Muscle layer of colon (tissue), 2 donors: ENCODE results near the gene KCNMB2.

ENCODE experiments used
- H3K27ac ChIP-seq: one replicate; pipeline ENCODE4 v1.7.0; 2013; ENCODE audit warnings: low read depth, mild to moderate bottlenecking, low read length, moderate library complexity
- H3K27me3 ChIP-seq, 2 donors: one replicate each; pipeline ENCODE4 v1.7.0; 2013; ENCODE audit warnings: low read length in 2 of 2, mild to moderate bottlenecking in 2 of 2; ENCODE audit not compliant: insufficient read depth in 2 of 2, control insufficient read depth in 1 of 2
- H3K36me3 ChIP-seq: one replicate; pipeline ENCODE4 v1.7.0; 2013; ENCODE audit warnings: mild to moderate bottlenecking, low read length; ENCODE audit not compliant: insufficient read depth
- H3K4me1 ChIP-seq: one replicate; pipeline ENCODE4 v1.7.0; 2013; ENCODE audit warnings: mild to moderate bottlenecking, low read length; ENCODE audit not compliant: insufficient read depth
- H3K4me3 ChIP-seq, 2 donors: one replicate each; pipeline ENCODE4 v1.7.0; 2013; ENCODE audit warnings: low read length in 2 of 2, low read depth in 1 of 2, mild to moderate bottlenecking in 1 of 2, moderate library complexity in 1 of 2
- H3K9ac ChIP-seq: one replicate; pipeline ENCODE4 v1.7.0; 2013; ENCODE audit warnings: low read length
- H3K9me3 ChIP-seq: one replicate; pipeline ENCODE4 v1.7.0; 2013; ENCODE audit warnings: mild to moderate bottlenecking, low read length
- donor health status: abdominal sarcoma.
- donor health status: Adenocarcinoma of cecum.

The KCNMB2 gene

DNA sequence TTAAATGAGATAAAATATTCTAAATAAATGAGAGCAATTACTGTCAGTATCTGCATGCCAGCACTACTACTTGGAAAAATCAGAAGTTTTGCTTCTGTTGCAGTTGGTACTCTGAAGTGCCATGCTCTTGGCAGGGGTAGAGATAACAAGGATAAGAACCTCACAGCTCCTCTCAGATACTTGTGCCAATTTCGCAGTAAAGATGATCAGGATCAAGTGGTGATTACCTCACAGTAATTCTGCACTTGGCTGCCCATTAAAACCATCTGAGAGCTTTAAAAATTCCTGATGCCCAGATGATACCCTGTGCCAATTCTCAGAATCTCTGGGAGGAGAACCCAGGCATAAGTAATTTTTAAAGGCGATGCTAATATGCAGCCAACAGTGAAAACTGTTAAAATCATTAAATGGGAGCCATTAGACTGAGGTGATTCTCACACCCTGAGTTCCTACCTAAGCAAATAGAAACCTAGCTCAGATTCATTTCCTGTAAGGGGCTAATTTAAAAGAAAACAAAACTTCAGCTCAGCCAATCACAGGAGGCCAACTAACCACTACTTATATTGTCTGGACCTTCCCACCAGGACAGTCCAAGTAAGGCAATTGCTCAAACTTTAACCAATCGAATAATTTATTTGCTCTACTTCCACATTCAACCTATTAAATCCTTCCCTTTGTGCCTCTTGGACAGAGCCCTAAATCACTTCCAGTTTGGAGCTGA lies 171.2 kb downstream of the KCNMB2 start:
- Histone ChIP-seq H3K36me3 (no peaks in the 10 kb centered on the region), H3K9ac (no peak overlapping the region), H3K9me3 (no peaks in the 10 kb centered on the region), H3K4me3 (no peak overlapping the region), H3K27me3 (no peaks in the 10 kb centered on the region), H3K4me1 (peaks cover 18% of the 10 kb centered on the region), H3K27ac (no peak overlapping the region)

DNA sequence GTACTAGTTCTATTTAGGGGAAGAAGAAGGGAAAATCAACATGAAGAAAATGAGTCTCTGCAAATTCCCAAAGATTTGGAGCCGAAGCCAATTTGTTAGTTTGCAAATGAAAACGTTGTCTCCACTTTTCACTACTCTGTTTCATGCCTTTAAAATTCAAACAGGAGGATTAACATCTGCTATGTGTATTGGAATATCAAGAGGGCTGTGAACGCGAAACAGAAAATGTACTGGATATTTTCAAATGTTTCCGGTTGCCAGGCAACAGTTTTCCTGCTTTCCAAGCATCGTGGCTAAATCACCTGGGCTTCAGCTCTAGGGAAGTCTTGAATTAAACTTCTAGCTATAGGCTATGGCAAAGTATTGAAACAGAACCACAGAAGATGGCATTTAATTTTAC lies 172.8 kb downstream of the KCNMB2 start:
- Histone ChIP-seq H3K27me3 (no peaks in the 10 kb centered on the region), H3K9me3 (no peaks in the 10 kb centered on the region), H3K36me3 (no peaks in the 10 kb centered on the region), H3K4me1 (peaks cover 18% of the 10 kb centered on the region), H3K4me3 (no peak overlapping the region), H3K9ac (no peak overlapping the region), H3K27ac (no peak overlapping the region)

GRCh38 chr3:178711753-178712152 lies 175.5 kb downstream of the KCNMB2 start:
- Histone ChIP-seq H3K4me3 (no peak overlapping the region), H3K9me3 (no peaks in the 10 kb centered on the region), H3K4me1 (peaks cover 18% of the 10 kb centered on the region), H3K27me3 (no peaks in the 10 kb centered on the region), H3K36me3 (no peaks in the 10 kb centered on the region), H3K9ac (no peak overlapping the region), H3K27ac (no peak overlapping the region)

- Histone ChIP-seq H3K36me3 (no peaks in the 10 kb centered on the region), H3K4me1 (peaks cover 17% of the 10 kb centered on the region), H3K9me3 (no peaks in the 10 kb centered on the region), H3K4me3 (no peak overlapping the region), H3K27me3 (no peaks in the 10 kb centered on the region), H3K27ac (no peak overlapping the region), H3K9ac (no peak overlapping the region)
Measured at GRCh38 chr3:178712247-178712646, 176.0 kb downstream of the KCNMB2 start.

- Histone ChIP-seq H3K4me1 (no peaks in the 10 kb centered on the region), H3K9me3 (no peaks in the 10 kb centered on the region), H3K9ac (no peak overlapping the region), H3K27me3 (no peaks in the 10 kb centered on the region), H3K27ac (no peak overlapping the region), H3K4me3 (no peak overlapping the region), H3K36me3 (no peaks in the 10 kb centered on the region)
Measured at GRCh38 chr3:178714925-178715832, 178.9 kb downstream of the KCNMB2 start.

- no peaks in the 10 kb centered on the region for H3K36me3 ChIP-seq
- H3K9me3 ChIP-seq, result no peaks in the 10 kb centered on the region
- no peaks in the 10 kb centered on the region for H3K4me1 ChIP-seq
- H3K4me3 ChIP-seq, result no peak overlapping the region
- no peak overlapping the region for H3K9ac ChIP-seq
- no peaks in the 10 kb centered on the region for H3K27me3 ChIP-seq
- H3K27ac ChIP-seq, result no peak overlapping the region
Measured at GRCh38 chr3:178718995-178719635, 182.9 kb downstream of the KCNMB2 start.

- no peak overlapping the region for H3K9ac ChIP-seq
- no peak overlapping the region for H3K27ac ChIP-seq
- no peak overlapping the region for H3K4me3 ChIP-seq
- no peaks in the 10 kb centered on the region for H3K36me3 ChIP-seq
- H3K27me3 ChIP-seq, result no peaks in the 10 kb centered on the region
- no peaks in the 10 kb centered on the region for H3K9me3 ChIP-seq
- peaks cover 12% of the 10 kb centered on the region for H3K4me1 ChIP-seq
Measured at GRCh38 chr3:178732824-178733223, 196.6 kb downstream of the KCNMB2 start.

GRCh38 chr3:178735032-178735674 lies 198.9 kb downstream of the KCNMB2 start:
- H3K36me3 ChIP-seq, result no peaks in the 10 kb centered on the region
- H3K27ac ChIP-seq, result no peak overlapping the region
- H3K27me3 ChIP-seq, result no peaks in the 10 kb centered on the region
- no peaks in the 10 kb centered on the region for H3K9me3 ChIP-seq
- no peak overlapping the region for H3K9ac ChIP-seq
- H3K4me3 ChIP-seq, result no peak overlapping the region
- peaks cover 12% of the 10 kb centered on the region for H3K4me1 ChIP-seq

GRCh38 chr3:178736300-178736699 lies 200.1 kb downstream of the KCNMB2 start:
- Histone ChIP-seq H3K4me1 (peaks cover 12% of the 10 kb centered on the region), H3K9me3 (no peaks in the 10 kb centered on the region), H3K27ac (no peak overlapping the region)

DNA sequence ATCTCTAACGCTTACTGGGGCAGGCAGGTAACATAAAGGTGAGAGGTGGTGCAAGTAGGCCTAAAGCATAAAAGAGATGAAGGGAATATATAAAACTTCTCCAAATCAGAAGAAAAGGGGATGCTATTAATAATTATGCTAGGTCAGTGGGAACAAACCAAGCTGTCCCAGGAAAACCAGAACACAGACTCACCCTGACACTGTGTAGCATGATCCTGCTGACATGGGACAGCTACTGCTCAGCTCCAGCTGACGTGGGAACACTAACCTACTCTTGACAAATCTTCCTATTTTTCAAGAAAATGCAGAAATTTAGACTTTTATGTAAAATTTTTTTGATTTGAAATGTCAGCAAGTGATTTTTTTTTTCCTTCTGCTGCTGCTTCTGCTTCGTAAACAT lies 203.5 kb downstream of the KCNMB2 start:
- Histone ChIP-seq H3K27ac (no peak overlapping the region), H3K27me3 (no peaks in the 10 kb centered on the region), H3K4me1 (peaks cover 12% of the 10 kb centered on the region), H3K9me3 (no peaks in the 10 kb centered on the region), H3K9ac (no peak overlapping the region), H3K4me3 (no peak overlapping the region), H3K36me3 (no peaks in the 10 kb centered on the region)

More at GRCh38 chr3:178736300-178736699, 200.1 kb downstream of the KCNMB2 start:
- Histone ChIP-seq H3K9ac (no peak overlapping the region), H3K4me3 (no peak overlapping the region), H3K36me3 (no peaks in the 10 kb centered on the region), H3K27me3 (no peaks in the 10 kb centered on the region)

GRCh38 chr3:178741020-178741419 lies 204.8 kb downstream of the KCNMB2 start:
- Histone ChIP-seq H3K4me1 (peaks cover 5% of the 10 kb centered on the region), H3K27ac (no peak overlapping the region), H3K27me3 (no peaks in the 10 kb centered on the region), H3K36me3 (no peaks in the 10 kb centered on the region), H3K4me3 (no peak overlapping the region), H3K9ac (no peak overlapping the region), H3K9me3 (no peaks in the 10 kb centered on the region)
